ELF-1 (cell line): ENCODE measurements around the gene KRTAP19-6.
"Not testable (repeated sequence)": the region's sequence is repeated elsewhere in the genome, so short reads cannot be mapped to it uniquely, and the experiment has no call there.

Experiments used
- DNase-seq: peaks from one replicate; pipeline ENCODE4 v3.0.0-alpha.2; 2016; ENCODE audit warnings: low read depth, low spot score

KRTAP19-6 gene, protein sequence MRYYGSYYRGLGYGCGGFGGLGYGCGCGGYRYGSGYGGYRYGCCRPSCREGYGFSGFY

DNA sequence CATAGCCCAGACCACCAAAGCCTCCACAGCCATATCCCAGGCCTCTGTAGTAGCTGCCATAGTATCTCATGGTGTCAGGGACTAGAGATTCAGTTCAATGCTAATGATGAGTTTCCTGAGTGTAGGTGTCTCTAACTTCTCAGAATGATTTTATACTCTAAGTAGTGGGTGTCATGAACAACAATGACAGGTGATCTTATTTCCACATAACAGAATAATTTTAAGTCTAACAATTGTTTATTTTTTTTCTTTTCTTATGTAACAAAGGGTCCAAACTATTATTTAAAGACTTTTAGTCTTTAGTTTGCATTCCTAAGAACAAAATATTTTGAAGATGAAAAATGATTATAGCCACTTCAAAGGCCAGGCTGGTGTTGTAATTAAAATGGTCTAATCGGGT, at the start of gene KRTAP19-6:
KRTAP19-6 (minus strand) TSS at position 101 of the 400 bp plus-strand sequence; CDS start at position 70, 31 bp downstream.
- no peak for DNase-seq

DNA sequence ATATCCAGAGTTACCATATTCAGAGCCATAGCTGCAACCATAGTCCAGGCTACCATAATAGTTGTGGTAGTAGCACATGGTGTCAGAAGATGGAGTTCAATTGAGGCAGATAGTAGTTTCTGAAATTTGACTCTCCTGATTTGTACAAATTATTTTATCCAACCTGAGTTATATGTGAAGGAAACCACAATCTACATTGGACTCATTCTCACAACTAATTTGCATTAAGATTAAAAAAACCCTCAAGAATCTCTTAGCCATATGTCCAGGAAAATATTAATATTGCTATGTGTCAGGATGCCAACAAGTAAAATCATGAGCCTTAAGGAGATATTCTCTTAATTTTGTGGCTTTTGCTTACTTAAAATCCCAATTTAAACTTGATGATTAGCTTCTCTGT, 48.6 kb upstream of the KRTAP19-6 start, which contains the start of gene KRTAP22-2:
KRTAP22-2 (minus strand) TSS at position 101 of the 400 bp plus-strand sequence.
- no peak for DNase-seq

DNA sequence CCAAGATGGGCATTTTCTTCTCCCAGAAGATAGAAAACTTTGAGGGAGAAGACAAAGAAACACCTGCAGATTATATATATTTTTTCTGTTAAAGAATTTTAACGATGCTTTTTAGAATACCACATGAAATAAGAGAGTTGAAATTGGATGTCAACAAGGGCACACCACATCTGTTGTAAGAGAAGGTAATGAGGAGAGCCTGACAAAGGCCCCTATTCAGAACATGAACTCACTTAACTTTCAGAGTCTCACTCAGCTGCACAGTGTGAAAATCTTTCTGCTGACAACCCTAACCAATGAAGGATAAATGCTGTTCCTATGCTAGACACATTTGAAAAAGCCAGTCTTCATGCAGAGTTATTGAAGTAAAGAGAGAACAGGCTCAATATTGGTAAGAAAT, 41.2 kb upstream of the KRTAP19-6 start:
- DNase-seq, result no peak

DNA sequence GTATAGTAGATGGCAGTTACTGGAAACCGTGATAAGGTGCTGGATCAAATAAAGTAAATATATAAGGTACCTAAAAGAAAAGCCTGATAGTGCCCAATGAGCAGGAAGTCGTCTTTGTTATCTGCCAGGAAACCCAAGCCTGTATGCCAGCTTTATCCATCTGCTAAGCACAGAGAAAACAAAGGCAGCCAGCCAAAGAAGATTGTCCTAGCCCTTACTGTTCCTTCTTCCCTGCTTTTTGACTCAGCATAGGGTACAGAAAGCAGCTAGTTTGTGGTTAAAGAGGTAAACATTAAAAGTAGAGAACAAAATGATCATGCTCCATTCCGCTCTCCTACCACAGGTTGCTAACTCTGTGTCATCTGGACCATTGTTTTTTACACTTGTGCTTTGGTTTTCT, 38.5 kb upstream of the KRTAP19-6 start:
- DNase-seq, result no peak

DNA sequence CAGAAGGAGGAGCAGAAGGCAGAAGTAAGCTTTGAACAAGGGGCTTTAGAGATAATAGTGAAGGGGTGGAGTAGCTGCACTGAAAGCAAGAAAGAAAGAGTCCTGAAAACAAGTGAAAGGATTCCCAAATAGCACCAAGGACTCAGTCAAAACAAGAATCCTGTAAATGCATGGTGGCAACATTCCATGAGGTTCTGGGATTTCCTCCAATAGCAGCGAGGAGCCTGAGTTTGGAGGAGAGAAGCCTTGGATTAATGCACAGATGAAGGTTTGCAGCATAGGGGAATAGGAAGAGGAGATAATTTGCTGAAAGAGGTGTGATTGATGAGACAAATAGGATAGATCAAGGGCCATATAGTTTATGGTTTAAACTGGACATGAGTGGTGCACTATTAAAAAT, 37.7 kb upstream of the KRTAP19-6 start:
- no peak for DNase-seq

DNA sequence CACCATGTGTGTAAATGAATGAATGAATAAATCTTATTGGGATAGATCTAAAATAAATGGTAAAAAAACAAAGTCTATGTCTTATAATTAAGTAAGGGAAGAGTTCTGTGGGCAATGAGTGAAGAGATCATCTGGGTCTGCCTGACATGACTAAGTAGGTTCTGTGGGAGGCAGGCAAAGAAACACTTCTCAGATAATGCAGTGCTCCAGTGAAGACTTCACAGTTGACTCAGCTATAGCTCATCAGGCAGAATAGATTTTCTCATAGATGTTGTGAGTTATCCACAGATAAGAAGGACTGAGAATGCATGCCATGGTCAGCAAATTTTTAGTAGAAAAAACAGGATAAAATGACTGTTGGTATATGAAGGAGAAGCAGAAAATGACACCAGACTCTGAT, 36.1 kb upstream of the KRTAP19-6 start:
- no peak for DNase-seq

DNA sequence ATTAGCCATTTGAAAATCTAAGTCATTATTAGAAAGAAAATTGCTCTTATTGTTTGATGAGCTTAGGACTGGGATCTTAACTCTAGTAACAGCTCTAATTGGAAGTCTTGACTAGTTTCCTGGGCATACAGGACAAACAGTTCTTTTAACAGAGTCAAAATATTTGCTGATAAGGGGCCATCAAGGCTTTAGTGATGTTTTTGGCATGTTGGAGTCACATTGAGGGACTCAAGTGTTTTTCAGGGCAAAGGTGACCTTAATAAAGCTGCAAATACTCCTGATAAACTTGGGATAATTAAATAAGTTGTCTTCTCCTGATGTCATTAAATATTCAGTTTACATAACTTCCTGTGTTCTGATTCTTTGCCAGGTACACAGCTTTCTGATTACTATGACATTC, 26.0 kb upstream of the KRTAP19-6 start:
- DNase-seq, result no peak

DNA sequence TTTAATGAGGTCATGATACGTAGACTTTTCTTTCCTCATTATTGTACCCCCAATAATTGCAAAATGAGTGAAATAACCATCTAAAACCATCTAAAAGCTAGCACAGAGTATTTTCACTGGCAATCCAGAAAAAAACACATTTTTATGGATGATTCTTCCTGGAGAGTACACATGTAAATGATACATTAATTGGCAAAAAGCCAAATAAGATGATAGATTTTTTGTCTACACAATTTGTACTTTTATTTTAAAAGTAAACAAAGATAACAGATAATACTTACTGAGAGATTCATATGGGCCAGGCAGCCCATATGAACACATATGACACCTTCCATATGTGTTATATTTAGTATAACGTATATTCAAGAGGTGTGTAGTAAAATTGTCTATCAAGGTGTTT, 22.0 kb upstream of the KRTAP19-6 start:
- DNase-seq, result no peak

DNA sequence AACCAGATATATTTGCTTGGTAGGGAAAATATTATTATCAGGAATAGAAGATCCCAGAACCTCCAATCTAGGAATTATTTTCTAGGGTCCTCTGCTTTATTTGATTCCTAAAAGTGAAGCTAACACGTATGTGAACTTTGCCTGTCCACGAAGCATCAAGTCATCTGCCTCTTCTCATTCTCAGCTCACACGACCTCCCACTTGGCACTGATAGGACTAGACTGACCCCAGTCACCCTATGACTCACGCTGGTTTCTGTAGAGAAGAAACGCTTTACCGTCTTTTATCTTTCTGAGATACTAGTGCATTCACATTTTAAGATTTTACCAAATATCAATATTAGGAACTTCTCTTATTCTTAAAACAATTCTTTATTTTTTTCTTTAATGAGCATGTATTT, 21.4 kb upstream of the KRTAP19-6 start:
- no peak for DNase-seq

DNA sequence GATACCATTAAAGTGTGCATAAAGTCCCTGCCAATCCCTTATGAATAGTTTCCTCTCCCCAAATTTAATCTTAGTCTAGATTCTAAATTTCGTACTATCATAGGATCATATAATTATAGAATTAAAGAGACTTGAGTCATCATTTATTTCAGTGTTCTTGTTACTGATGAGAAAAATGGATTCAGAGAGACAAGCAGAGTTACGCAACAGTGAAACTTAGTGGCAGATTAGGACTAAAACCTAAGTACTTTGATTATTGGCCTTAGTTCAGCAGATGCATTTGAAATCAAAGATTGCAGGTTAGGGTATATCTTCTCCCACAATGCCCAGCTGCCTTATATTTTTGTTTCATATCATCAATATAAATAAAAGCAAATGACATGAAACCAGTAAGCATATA, 20.3 kb upstream of the KRTAP19-6 start:
- DNase-seq, result no peak

DNA sequence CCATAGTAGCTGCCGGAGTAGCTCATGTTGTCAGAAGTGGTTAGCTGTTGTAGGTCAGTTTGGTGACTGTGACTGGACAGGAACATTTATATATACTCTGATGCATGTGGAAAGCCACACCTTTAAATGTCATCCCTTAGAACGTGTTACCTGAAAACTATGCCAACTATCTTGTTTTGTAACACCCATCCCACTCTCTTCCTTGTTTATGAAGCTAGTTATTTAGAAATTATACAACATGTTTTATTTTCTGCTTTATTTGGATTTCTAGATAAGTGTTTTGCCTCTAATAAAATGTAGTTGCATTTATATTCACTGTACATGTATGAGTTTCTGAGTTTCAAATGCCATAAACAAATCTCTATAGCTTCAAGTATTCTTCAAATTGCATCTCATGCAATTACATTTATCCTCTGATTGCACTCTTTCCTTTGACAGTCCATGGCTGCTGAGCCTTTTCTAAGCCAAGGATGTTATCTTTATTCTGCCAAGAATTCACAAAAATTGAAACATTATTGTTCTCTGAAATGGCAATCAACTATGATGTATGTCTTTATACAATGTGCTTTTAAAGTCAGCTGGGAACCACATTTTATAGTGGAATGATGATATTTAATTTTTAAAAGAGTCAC, 19.7 kb upstream of the KRTAP19-6 start, which contains the start of gene KRTAP19-7:
KRTAP19-7 (minus strand) TSS at position 51 of the 632 bp plus-strand sequence; CDS start at position 26, 25 bp downstream.
- DNase-seq, result no peak

DNA sequence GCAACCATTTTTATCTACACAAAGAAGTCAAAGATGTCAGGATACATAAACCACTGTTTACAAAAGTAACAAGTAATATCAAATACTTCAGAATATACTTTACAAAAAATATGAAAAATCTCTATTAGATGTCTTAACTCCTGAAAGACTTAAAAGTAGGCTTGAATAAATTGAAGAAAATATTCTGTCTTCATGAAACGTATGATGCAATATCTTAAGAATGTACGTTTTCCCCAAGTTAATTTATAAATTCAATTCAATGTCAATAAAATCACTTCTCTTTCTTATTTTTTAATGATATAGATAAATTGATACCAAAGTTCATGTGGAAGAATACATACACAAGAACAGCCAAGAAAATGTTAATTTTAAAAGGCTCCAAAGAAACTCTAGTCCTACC, 13.4 kb upstream of the KRTAP19-6 start:
- no peak for DNase-seq

DNA sequence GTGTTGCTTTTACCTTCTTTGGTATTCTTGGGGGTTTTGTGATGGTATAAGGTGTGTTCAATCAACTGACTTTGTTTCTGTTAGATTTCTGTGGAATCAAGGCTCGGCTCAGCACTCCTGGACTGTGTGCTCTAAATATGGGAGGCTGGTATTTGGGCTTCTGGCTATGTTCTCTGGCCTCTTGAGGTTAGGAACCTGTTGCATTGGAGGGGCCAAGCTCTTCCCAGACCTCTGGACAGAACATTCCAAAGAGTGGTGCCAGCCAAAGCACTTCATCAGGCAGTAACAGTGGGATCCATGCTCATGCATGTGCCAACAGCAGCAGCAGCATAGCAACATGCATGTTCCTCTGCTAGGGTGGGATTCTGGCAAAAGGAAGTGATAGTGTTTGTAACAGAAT, 11.1 kb upstream of the KRTAP19-6 start:
- no peak for DNase-seq

DNA sequence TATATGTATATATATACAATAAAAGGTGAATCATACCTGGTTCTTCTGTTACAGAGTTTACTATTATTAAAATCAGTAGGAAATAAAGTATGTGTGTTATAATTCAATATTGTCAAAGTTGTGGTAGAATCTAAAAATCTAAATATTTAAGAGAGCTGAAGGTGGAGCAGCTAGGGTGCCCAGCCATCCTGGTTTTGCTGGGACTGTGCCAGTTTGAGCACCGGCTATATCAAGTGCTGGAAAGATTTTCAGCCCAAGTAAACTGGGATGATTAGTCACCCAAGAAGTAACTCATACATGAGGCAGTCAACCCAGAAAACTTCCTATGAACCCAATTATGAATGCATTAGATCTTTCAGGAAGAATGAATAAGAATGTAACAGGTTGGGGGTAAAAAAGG, 22.8 kb downstream of the KRTAP19-6 start:
- no peak for DNase-seq

DNA sequence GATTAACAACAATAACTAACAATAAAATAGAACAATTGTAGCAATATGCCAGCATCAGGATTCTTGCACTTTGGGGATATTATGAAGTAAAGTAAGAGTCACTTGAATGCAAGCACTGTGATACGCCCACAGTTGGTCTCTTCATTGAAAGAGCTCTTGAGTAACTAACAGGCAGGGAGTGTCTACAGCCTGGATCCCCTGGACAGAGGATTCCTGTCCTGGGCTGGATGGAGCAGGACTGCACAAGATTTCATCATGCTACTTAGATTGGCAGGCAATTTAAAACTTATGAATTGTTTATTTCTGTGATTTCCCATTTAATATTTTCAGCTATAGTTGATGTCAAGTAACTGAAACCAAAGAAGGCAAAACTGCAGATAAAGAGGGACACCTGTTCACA, 26.0 kb downstream of the KRTAP19-6 start:
- DNase-seq, result no peak

DNA sequence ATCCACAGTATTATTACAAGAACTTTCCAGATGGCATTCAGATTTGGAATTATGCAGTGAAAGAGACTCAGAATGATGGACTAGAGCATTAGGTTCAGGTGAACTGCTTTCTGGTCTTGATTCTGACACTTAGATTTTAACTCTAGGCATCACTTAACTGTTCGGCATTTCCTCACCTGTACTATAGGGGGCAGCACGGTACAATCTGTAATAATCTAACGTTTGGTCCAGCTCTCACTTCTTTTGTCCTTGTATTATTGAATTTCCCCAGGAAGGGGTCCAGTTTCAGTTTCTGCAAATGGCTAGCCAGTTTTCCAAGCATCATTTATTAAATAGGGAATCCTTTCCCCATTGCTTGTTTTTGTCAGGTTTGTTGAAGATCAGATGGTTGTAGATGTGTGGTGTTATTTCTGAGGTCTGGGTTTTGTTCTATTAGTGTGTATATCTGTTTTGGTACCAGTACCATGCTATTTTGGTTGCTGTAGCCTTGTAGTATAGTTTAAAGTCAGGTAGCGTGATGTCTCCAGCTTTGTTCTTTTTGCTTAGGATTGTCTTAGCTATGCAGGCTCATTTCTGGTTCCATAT, 36.0 kb downstream of the KRTAP19-6 start:
- not testable (repeated sequence) for DNase-seq

DNA sequence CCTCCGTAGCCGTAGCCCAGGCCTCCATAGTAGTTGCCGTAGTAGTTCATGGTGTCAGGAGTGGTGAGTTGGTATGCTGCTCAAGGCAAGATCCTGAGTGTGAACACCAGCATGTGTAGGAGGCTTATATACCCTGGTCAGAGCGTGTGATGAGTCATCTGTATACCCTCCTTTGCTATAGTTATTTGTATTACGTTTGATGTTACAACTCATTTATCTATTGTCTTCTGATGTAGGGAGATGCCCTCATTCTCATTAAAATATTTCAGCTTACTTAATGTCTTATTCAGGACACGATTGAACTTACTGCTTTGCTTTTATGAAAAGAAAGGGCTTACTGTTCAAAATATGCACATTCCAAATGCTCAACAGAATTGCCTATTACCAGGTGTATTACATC, 39.6 kb downstream of the KRTAP19-6 start, which contains the start of gene KRTAP19-5:
KRTAP19-5 (minus strand) TSS at position 101 of the 400 bp plus-strand sequence; CDS start at position 50, 51 bp downstream.
- DNase-seq, result no peak

DNA sequence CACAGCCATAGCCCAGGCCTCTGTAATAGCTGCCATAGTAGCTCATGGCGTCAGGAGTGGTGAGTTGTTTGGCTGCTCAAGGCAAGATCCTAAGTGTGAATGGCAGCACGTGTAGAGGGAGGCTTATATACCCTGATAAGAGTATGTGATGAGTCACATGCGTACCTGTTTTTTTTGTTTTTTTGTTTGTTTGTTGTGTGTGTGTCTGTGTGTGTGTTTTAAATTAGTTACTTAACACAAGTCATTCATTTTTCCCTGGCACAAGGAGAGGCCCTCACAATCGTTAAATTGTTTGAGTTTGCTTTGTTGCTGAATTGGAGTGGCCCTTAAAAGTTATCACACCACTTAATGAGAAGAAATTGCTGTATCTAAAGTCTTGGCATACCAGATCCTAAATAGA, 44.6 kb downstream of the KRTAP19-6 start, which contains the start of gene KRTAP19-4:
KRTAP19-4 (minus strand) TSS at position 101 of the 400 bp plus-strand sequence; CDS start at position 46, 55 bp downstream.
- DNase-seq, result no peak

DNA sequence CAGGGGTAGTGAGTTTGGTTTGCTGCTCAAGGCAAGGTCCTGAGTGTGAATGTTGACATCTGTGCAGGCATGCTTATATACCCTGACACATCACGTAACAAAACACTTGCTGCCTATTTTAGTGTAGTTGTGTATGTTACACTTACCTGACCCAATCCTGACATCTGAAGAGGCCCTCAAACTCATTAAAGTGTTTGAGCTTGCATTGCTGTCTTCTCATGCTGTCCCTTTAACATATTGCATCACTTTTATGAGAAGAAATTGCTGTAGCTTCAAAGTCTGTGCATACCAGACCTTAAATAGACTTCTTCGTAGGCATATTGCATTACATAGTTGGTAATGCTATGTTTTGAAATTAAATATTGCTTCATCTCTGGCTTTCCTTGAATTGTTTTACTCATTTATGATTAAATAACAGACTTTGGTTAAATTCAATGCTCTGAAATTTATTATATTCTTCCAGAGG, 49.7 kb downstream of the KRTAP19-6 start, which contains the start of gene KRTAP19-3:
KRTAP19-3 (minus strand) TSS at position 51 of the 466 bp plus-strand sequence. CDS start 56 bp downstream, outside the sequence.
- DNase-seq, result no peak
